Liver (tissue), 3 donors: Measurements from ENCODE around the gene SLC9A8.

ENCODE experiments used
- EGR1 ChIP-seq, 2 donors: IDR thresholded peaks; 2 replicates each; pipeline ENCODE4 v1.6.1; 2016 to 2018; ENCODE audit warnings: antibody characterized with exemption in 2 of 2, low read depth in 2 of 2
- FOXA1 ChIP-seq: IDR thresholded peaks from 2 replicates; pipeline ENCODE4 v1.6.1; 2016; ENCODE audit warnings: antibody characterized with exemption
- GABPA ChIP-seq, 2 donors: IDR thresholded peaks in 1 of 2; conservative IDR thresholded peaks in 1 of 2; 2 replicates each; pipeline ENCODE4 v1.6.1; 2016; ENCODE audit warnings: antibody characterized with exemption in 2 of 2, mild to moderate bottlenecking in 1 of 2, moderate library complexity in 1 of 2
- JUND ChIP-seq, 2 donors: IDR thresholded peaks; 2 replicates each; pipeline ENCODE4 v1.6.1; 2016; ENCODE audit warnings: antibody characterized with exemption in 2 of 2
- MAX ChIP-seq: IDR thresholded peaks from 2 replicates; pipeline ENCODE4 v1.6.1; 2016; ENCODE audit warnings: antibody characterized with exemption
- NR2F2 ChIP-seq: IDR thresholded peaks from 2 replicates; pipeline ENCODE4 v1.6.1; 2016; ENCODE audit warnings: antibody characterized with exemption
- RAD21 ChIP-seq, 2 donors: IDR thresholded peaks; 2 replicates each; pipeline ENCODE4 v1.6.1; 2016; ENCODE audit warnings: antibody characterized with exemption in 2 of 2, mild to moderate bottlenecking in 2 of 2
- REST ChIP-seq: IDR thresholded peaks from 2 replicates; pipeline ENCODE4 v1.6.1; 2016; ENCODE audit warnings: antibody characterized with exemption, mild to moderate bottlenecking
- SP1 ChIP-seq: IDR thresholded peaks from 2 replicates; pipeline ENCODE4 v1.6.1; 2018; ENCODE audit warnings: antibody characterized with exemption, mild to moderate bottlenecking
- TAF1 ChIP-seq: conservative IDR thresholded peaks from 2 replicates; pipeline ENCODE4 v1.6.1; 2016; ENCODE audit warnings: antibody characterized with exemption, mild to moderate bottlenecking
- YY1 ChIP-seq: IDR thresholded peaks from 2 replicates; pipeline ENCODE4 v1.6.1; 2016; ENCODE audit warnings: antibody characterized with exemption, mild to moderate bottlenecking
- ZBTB33 ChIP-seq: IDR thresholded peaks from 2 replicates; pipeline ENCODE4 v1.6.1; 2016; ENCODE audit warnings: antibody characterized with exemption
- TF ChIP-seq, protein P1 (sequence below): fragments of 150-350 bp; IDR thresholded peaks from 2 replicates; pipeline ENCODE4 v1.5.1; 2017; ENCODE audit warnings: improper control_type of control experiment, low read depth, low read length; ENCODE audit not compliant: missing input control
- donor health status: healthy.
- donor health status: healthy.

DNA sequence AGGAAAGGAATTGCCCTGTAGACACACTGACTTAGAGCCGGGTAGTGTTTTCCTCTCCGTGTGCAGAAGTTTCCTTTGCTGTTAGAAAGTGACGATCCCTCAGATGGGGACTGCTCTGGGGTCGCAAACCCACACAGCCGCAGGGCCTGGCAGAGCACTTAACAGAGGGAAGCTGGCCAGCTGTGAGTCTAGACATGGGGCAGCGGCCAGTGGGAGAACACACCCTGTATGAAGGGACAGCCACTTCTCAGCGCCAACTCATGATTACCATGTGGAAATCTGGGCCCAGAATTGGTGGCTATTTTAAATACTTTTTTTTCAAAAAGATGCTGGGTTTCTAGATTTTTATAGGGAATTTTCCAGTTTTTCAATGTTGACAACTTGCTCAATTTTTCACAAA is 39.4 kb downstream of the SLC9A8 start:
- TF ChIP-seq, protein P1, sequence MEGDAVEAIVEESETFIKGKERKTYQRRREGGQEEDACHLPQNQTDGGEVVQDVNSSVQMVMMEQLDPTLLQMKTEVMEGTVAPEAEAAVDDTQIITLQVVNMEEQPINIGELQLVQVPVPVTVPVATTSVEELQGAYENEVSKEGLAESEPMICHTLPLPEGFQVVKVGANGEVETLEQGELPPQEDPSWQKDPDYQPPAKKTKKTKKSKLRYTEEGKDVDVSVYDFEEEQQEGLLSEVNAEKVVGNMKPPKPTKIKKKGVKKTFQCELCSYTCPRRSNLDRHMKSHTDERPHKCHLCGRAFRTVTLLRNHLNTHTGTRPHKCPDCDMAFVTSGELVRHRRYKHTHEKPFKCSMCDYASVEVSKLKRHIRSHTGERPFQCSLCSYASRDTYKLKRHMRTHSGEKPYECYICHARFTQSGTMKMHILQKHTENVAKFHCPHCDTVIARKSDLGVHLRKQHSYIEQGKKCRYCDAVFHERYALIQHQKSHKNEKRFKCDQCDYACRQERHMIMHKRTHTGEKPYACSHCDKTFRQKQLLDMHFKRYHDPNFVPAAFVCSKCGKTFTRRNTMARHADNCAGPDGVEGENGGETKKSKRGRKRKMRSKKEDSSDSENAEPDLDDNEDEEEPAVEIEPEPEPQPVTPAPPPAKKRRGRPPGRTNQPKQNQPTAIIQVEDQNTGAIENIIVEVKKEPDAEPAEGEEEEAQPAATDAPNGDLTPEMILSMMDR, result no peak
- TF ChIP-seq TAF1 (no peak), REST (no peak), JUND (IDR thresholded peaks at IDR 0.05) (no peak), SP1 (no peak), FOXA1 (no peak), EGR1 (IDR thresholded peaks at IDR 0.05; ENCODE audit: low read depth in 2 of 2) (no peak), MAX (no peak), ZBTB33 (no peak), NR2F2 (no peak), RAD21 (IDR thresholded peaks at IDR 0.05) (no peak), YY1 (no peak), GABPA (IDR thresholded peaks at IDR 0.05 in 1 of 2, conservative IDR thresholded peaks at IDR 0.05 in 1 of 2) (no peak)
